Right renal cortex interstitium (tissue), 3 donors: Measurements from ENCODE around the gene ATG14. TPM values are rescaled to one million over a fixed set of nuclear protein-coding genes. Genes with fewer than 3 reads are reported as not detected.

Experiments used
- DNase-seq, 3 donors: peaks; one replicate each; pipeline ENCODE4 v3.0.0-alpha.2; 2013; ENCODE audit warnings: low read depth in 3 of 3, low spot score in 2 of 3
- polyA plus RNA-seq, 3 donors: library from polyadenylated mRNA; unstranded; fragments of 120-200 nt; gene quantifications; one replicate each; pipeline ENCODE4 v1.2.1, GENCODE V29; 2013; ENCODE audit not compliant: insufficient read length in 3 of 3

The ATG14 gene
- polyA plus RNA-seq, 3 donors = 18.4 to 22.3 (median 19.7) TPM

DNA sequence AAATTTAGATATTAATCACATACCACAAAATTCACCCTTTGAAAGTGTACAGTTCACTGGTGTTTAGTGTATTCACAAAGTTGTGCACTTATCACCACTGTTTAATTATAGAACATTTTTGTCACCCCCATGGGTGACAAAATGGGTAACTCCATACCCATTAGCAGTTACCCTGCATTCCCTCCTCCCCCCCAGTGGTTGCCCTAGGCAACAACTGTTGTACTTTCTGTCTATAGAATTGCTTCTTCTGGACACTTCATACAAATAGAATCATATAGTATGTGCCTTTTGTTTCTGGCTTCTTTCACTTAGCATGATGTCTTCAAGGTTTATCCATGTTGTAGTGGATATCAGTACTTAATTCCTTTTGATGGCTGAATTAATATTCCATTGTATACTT lies 87.7 kb downstream of the ATG14 start:
- no peak for DNase-seq

DNA sequence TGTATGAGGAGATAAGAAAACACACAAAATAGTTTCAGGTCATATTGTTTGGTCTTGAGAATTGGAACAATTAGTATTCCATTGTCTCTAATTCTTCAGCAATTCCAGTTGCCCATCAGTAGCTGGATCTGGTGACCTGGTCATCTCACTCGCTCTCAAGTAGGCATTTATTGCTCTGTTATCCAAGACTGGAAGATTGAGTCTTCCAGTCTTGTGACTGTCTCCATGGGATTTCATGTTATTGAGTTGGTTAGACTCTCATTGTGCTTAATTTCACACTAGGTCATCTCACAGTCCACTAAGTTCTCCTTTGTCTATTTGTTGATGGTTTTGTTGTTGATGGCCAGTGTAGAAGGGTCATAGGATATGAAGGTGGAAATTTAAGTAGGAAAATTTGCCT lies 92.9 kb downstream of the ATG14 start:
- DNase-seq = no peak

DNA sequence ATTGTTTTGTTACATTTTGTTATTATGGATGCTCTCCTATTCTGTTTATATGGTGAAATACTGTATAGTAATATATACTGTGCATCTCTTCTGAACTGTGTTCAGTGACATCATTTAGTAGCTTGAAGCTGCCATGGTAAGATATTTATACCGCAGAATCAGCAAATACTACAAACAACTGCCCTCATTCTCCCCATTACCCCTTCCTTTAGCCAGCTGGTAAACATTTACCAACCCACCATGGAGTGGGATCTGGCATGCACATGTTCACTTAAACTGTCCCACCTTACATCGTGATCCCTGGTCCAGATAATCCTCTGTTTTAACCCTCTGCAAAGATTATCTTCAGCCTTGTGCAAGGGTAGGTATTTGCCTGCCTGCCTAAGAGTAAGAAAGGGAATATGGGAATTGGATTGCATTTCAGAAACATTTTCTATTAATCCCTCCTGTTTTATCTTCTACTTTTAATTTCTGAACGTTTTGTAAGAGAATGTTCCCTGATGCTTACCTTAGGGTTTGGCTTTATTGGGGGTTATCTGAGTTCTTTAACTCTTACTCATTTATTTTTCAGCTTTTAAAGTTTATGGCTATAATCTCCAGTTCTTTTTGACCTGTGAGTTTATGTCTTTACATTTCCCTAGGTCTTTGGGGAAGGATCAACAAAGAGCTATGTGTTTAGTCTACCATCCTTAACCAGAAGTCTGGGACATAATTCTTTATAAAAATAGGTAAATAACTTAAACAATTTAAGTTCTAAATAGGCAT lies 93.9 kb downstream of the ATG14 start:
- no peak for DNase-seq

DNA sequence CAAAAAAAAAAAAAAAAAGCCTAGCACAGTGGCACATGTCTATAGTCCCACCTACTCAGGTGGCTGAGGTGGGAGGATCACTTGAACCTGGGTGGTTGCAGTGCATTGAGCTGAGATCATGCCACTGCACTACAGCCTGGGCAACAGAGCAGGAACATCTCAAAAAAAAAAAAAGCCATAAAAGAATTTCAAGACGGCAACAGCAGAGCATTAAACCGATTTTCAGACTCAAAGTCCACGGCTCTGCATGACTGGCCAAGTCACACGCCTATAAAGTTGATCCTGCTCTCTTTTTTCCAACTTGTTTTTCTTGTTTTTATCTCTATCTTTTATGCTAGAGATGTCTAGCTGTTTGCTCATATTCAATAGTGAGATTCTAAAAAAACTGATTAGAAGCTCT lies 95.1 kb downstream of the ATG14 start:
- no peak for DNase-seq

Other genes with a start within 250 kb of the ATG14 start
- gene DLGAP5, start 220.2 kb downstream of the ATG14 start, polyA plus RNA-seq = 10 to 100 TPM; 30.4 to 33.1 (median 32.8) TPM
- 10 to 100 TPM; 39.9 to 42.3 (median 40.7) TPM for gene FBXO34, start 140.4 kb downstream of the ATG14 start, polyA plus RNA-seq
- gene TBPL2, start 28.8 kb upstream of the ATG14 start, polyA plus RNA-seq = under 1 TPM; 0.12 to 0.21 (median 0.14) TPM
- 100 to 1,000 TPM; 218 to 245 (median 242) TPM for gene KTN1, start 168.4 kb upstream of the ATG14 start, polyA plus RNA-seq